HG02840 (cell line): ENCODE data around the gene PAWR.
"Not testable (repeated sequence)": the region's sequence is repeated elsewhere in the genome, so short reads cannot be mapped to it uniquely, and the experiment has no call there.

Experiments
- ATAC-seq: cut with Tn5 transposase; IDR thresholded peaks from one replicate; pipeline ENCODE4 v1.9.1; 2021; ENCODE audit warnings: mild to moderate bottlenecking, moderate library complexity, moderate number of reproducible peaks; ENCODE audit not compliant: unreplicated experiment, low FRiP score

PAWR gene

GRCh38 chr12:79555028-79555925, 135.5 kb downstream of the PAWR start:
- ATAC-seq = no peak

- no peak for ATAC-seq
These were observed 136.7 kb downstream of the PAWR start for GRCh38 chr12:79553863-79554574.

- no peak for ATAC-seq
These were observed 138.6 kb downstream of the PAWR start for GRCh38 chr12:79552192-79552591.

GRCh38 chr12:79549531-79550271, 141.1 kb downstream of the PAWR start:
- ATAC-seq = no peak

- no peak for ATAC-seq
These were observed 142.2 kb downstream of the PAWR start for GRCh38 chr12:79548610-79548924.

- ATAC-seq = no peak
These were observed 142.8 kb downstream of the PAWR start for GRCh38 chr12:79547735-79548609.

GRCh38 chr12:79547044-79547734, 143.6 kb downstream of the PAWR start:
- ATAC-seq = no peak

- no peak for ATAC-seq
These were observed 144.2 kb downstream of the PAWR start for GRCh38 chr12:79546466-79547043.

- not testable (repeated sequence) for ATAC-seq
These were observed 146.3 kb downstream of the PAWR start for GRCh38 chr12:79544439-79544838.

- no peak for ATAC-seq
These were observed 153.1 kb downstream of the PAWR start for GRCh38 chr12:79537675-79538074.

- ATAC-seq = no peak
These were observed 155.0 kb downstream of the PAWR start for GRCh38 chr12:79535751-79536150.
